ENCODE results near the gene ORC2.

Gene ORC2

DNA sequence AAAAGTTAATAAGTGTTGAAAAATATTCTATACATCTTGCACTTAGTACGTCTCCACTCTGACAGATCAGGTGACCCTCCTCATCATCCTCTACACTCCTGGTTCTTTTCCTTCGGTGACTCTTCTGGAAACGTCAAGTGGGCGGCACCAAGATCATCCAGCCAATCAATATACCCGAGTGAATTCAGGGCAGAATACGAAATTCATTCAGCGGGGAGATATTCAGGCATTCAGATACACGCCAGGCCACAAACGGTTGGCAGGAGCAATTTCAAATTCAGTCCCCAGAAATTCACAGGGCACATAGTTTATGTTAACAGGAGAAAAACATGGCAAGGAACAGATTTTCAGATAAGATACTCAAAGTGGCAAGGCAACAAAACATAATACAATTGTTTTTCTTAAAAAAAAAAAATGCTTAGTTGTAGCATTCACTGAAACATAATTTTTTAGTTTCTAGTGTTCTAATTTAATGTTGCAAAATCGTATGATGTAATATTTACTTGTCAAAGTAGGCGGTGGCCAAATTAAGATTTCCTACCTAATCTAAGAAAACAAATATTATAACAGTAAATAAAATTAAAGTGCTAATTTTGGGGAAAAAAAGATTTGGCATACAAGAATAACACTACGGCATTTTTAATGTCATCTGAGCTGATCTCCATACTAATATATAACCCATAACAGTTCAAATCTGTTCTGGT lies 103.2 kb downstream of the ORC2 start:
- TF ChIP-seq, protein P1, sequence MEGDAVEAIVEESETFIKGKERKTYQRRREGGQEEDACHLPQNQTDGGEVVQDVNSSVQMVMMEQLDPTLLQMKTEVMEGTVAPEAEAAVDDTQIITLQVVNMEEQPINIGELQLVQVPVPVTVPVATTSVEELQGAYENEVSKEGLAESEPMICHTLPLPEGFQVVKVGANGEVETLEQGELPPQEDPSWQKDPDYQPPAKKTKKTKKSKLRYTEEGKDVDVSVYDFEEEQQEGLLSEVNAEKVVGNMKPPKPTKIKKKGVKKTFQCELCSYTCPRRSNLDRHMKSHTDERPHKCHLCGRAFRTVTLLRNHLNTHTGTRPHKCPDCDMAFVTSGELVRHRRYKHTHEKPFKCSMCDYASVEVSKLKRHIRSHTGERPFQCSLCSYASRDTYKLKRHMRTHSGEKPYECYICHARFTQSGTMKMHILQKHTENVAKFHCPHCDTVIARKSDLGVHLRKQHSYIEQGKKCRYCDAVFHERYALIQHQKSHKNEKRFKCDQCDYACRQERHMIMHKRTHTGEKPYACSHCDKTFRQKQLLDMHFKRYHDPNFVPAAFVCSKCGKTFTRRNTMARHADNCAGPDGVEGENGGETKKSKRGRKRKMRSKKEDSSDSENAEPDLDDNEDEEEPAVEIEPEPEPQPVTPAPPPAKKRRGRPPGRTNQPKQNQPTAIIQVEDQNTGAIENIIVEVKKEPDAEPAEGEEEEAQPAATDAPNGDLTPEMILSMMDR (conservative IDR thresholded peaks at IDR 0.05; ENCODE audit: low read depth, low read length): no peak
- no peak for DNase-seq (ENCODE audit: low read depth)

More for the DNA sequence above, 103.2 kb downstream of the ORC2 start:
- H3K4me3 ChIP-seq (ENCODE audit: low read length): peak overlapping the region; percentile 100

Data from retinal pigment epithelial cell (primary cell).